Measurements from ENCODE around the gene AAGAB.

GRCh38 chr15:67158367-67158766, 96.1 kb downstream of the AAGAB start:
- TF ChIP-seq EZH2phosphoT487 (conservative IDR thresholded peaks at IDR 0.05; ENCODE audit: low read length) (no peak), CTCF (IDR thresholded peaks at IDR 0.05; ENCODE audit: insufficient read depth, low read length, poor library complexity, severe bottlenecking) (no peak)

Measured in SU-DHL-6 (cell line).